Embryonic facial prominence (tissue), 1 donor: ENCODE measurements around the gene PELI3.

Source experiments
- DNase-seq: peaks from one replicate; pipeline ENCODE4 v3.0.0-alpha.2; 2016; ENCODE audit errors: extremely low spot score

The PELI3 gene

GRCh38 chr11:66473608-66474515, 7.2 kb downstream of the PELI3 start:
- no peak for DNase-seq

- no peak for DNase-seq
These were observed 8.9 kb downstream of the PELI3 start for GRCh38 chr11:66475349-66476172.

- no peak for DNase-seq
These were observed 9.6 kb downstream of the PELI3 start for GRCh38 chr11:66476173-66476840.

- DNase-seq, result no peak
These were observed 10.1 kb downstream of the PELI3 start for GRCh38 chr11:66476841-66477251.

- DNase-seq, result no peak
These were observed 10.8 kb downstream of the PELI3 start for GRCh38 chr11:66477263-66478201.

GRCh38 chr11:66478729-66479393, 12.2 kb downstream of the PELI3 start:
- no peak for DNase-seq

GRCh38 chr11:66479394-66480116, 12.8 kb downstream of the PELI3 start:
- no peak for DNase-seq

GRCh38 chr11:66480117-66480938, 13.6 kb downstream of the PELI3 start, which contains the start of gene DPP3:
Gene DPP3 (plus strand): TSS chr11:66480434. CDS start chr11:66482201, 1,767 bp downstream.
- peak; percentile 87 for DNase-seq

- no peak for DNase-seq
These were observed 18.2 kb downstream of the PELI3 start for GRCh38 chr11:66484806-66485380.

- DNase-seq, result no peak
These were observed 22.3 kb downstream of the PELI3 start for GRCh38 chr11:66488957-66489356.

GRCh38 chr11:66489636-66490035, 22.9 kb downstream of the PELI3 start:
- no peak for DNase-seq

- no peak for DNase-seq
These were observed 24.7 kb downstream of the PELI3 start for GRCh38 chr11:66491315-66491935.

- DNase-seq, result no peak
These were observed 25.6 kb downstream of the PELI3 start for GRCh38 chr11:66492161-66492865.

- no peak for DNase-seq
These were observed 26.4 kb downstream of the PELI3 start for GRCh38 chr11:66493130-66493529.

GRCh38 chr11:66494458-66494857, 27.8 kb downstream of the PELI3 start:
- no peak for DNase-seq

GRCh38 chr11:66494935-66495334, 28.2 kb downstream of the PELI3 start:
- DNase-seq, result no peak

GRCh38 chr11:66495401-66495854, 28.7 kb downstream of the PELI3 start:
- no peak for DNase-seq
